Tibial nerve (tissue), 3 donors: ENCODE data around the gene STX8.

Source experiments
- CTCF ChIP-seq, 5 experiments: fragments of 200-600 bp in 3 of 5; fragments of 450-650 bp in 2 of 5; sonication (generic) in 3 of 5; IDR thresholded peaks; one replicate each; pipeline ENCODE4 v1.5.1; 2016 to 2019; ENCODE audit warnings: antibody characterized with exemption in 5 of 5, mild to moderate bottlenecking in 3 of 5, moderate library complexity in 2 of 5
- POLR2A ChIP-seq, 2 donors: fragments of 450-650 bp; IDR thresholded peaks; one replicate each; pipeline ENCODE4 v1.6.1; 2017; ENCODE audit warnings: antibody characterized with exemption in 2 of 2, mild to moderate bottlenecking in 2 of 2, moderate library complexity in 2 of 2

DNA sequence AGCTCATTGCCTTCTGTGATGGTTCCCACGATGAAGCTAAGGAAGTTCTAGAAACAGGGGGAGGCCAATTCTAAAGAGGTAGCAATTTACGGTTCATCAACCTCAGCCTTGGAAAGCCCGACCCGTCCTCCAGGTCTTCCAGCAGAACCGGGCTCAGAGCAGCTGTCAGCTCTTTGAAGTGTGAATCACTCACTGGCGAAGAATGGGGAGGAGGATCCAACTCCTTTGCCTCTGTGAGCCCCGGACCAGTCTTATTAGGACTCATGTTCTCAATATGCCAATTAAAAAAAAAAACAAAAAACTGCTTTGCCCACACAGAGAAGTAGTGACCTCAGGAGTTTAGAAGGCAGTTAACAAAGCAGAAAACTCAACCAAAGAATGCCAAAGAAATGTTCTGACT is 31.4 kb downstream of the STX8 start:
- TF ChIP-seq CTCF (IDR thresholded peaks at IDR 0.05) (no peak), POLR2A (IDR thresholded peaks at IDR 0.05) (no peak)
